LHCN-M2 (cell line): ENCODE results near the gene TTC28. TPM values are rescaled to one million over a fixed set of nuclear protein-coding genes. Genes with fewer than 3 reads are reported as not detected.
"Not testable (repeated sequence)": the region's sequence is repeated elsewhere in the genome, so short reads cannot be mapped to it uniquely, and the experiment has no call there.

Experiments
- DNase-seq: peaks from one replicate; pipeline ENCODE4 v3.0.0-alpha.2; 2012; ENCODE audit warnings: low read depth
- total RNA-seq: library from RNA; depleted of rRNA; stranded (reverse); fragments of >200 nt; gene quantifications from 2 replicates; pipeline ENCODE4 v1.2.3, GENCODE V29; 2014

Gene TTC28
- total RNA-seq, 1 experiment from 2014 or later = 7.1 TPM

DNA sequence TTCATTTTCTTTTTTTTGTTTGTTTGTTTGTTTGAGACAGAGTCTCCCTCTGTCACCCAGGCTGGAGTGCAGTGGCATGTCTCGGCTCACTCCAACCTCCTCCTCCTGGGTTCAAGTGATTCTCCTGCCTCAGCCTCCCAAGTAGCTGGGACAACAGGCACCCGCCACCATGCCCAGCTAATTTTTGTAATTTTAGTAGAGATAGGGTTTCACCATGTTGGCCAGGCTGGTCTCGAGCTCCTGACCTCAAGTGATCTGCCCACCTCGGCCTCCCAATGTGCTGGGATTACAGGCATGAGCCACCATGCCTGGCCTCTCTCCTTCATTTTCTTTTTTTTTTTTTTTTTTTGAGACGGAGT is 118.9 kb downstream of the TTC28 start:
- not testable (repeated sequence) for DNase-seq

DNA sequence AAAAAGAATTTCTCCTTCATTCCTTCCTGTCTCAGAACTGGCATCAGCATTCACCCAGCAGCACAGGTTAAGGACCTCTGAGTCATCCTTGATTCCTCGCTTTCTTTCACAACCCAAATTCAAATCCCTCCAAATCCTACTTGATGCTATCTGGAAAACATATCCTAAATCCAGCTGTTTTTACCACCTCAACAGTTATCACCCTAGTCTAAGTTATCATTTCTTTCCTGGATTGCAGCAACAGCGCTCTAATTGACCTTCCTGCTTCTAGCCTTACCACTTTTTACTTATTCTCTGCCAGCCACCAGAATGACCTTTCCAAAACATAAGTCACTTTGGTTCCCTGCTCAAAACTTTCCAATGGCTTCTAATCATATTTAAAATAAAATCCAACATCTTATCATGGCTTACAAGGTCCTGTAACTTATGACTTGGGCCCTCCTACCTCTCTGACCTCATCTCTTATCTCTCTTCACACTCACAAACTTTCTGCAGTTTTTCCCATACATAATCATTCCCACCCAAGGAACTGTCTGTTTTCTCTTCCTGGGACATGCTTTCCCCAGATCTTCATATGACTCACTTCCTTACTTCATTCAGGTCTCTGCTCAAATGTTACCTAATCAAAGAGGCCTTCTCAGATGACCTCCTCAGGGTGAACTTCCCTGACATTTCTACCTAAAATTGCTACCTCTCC is 119.4 kb downstream of the TTC28 start:
- peak; percentile 34 for DNase-seq

DNA sequence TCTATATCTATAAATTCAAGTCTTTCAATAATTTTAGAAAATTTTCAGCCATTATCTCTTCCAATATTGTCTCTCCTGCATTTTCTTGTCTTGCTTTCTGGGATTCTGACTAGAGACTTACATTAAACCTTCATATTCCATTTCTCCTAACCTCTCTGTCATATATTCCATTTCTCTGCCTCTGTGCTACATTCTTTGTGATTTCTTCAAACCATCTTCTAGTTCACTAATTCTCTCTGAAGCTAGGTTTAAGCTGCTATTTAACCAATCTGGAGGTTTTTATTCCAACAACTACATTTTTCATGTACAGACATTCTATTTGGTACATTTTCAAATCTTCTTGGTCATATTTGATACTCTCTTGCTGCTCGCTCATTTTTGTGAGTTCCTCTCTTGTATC is 122.5 kb downstream of the TTC28 start:
- no peak for DNase-seq

DNA sequence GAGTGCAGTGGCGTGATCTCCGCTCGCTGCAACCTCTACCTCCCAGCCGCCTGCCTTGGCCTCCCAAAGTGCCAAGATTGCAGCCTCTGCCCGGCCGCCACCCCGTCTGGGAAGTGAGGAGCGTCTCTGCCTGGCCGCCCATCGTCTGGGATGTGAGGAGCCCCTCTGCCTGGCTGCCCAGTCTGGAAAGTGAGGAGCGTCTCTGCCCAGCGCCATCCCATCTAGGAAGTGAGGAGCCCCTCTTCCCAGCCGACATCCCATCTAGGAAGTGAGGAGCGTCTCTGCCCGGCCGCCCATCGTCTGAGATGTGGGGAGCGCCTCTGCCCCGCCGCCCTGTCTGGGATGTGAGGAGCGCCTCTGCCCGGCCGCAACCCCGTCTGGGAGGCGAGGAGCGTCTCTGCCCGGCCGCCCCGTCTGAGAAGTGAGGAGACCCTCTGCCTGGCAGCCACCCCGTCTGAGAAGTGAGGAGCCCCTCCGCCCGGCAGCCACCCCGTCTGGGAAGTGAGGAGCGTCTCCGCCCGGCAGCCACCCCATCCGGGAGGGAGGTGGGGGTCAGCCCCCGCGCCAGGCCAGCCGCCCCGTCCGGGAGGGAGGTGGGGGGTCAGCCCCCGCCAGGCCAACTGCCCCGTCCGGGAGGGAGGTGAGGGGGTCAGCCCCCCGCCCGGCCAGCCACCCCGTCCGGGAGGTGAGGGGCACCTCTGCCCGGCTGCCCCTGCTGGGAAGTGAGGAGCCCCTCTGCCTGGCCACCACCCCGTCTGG is 126.4 kb downstream of the TTC28 start:
- DNase-seq = not testable (repeated sequence)

DNA sequence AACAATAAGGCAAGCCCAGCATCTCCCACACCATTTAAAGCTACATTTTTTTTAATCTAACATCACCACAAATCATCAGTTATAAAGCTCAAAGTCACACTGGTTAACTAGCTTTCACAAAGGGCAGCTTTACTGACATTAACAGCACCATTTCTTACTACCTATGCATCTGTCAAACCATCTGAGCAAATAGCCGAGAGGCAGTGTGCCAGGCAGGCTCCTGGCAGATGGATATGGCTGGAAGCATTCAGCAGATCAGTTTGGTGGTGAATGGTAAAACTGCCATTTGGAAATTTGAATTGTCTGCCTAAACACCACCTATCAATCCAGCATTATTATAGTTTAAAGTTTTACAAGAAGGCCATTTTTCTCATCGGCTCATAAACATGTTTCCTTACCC is 131.2 kb downstream of the TTC28 start:
- DNase-seq = no peak

DNA sequence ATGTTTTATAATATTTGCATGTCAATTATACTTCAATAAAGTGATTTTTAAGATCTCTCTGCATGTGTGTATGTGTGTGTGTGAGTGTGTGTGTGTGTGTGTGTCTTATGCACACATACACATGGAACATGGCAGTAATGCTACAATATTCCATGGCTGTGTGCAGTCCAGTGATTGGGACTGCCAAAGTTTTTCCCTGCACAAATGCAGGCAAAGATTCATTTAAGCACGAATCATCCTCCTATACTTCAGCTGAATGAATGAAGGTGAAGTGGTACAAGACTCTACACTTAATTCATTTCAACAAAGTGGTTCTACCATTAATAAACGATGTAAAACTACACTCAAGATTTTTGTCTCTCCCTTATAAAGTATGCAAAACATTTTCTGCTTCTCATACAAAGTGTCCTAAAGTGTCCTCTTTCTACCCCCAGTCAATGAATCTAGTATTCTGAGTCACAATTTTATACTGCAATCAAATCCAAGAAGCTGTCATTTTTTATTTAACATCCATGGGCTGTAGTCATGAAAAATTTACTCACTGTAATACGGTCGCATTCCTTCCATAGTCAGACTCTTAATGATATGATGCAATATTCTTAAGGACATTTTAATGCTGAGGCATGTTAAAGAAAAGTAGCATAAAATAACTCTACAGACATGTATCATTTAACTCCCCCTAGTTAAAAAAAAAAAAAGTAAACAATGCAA is 132.4 kb downstream of the TTC28 start:
- peak; percentile 29 for DNase-seq

DNA sequence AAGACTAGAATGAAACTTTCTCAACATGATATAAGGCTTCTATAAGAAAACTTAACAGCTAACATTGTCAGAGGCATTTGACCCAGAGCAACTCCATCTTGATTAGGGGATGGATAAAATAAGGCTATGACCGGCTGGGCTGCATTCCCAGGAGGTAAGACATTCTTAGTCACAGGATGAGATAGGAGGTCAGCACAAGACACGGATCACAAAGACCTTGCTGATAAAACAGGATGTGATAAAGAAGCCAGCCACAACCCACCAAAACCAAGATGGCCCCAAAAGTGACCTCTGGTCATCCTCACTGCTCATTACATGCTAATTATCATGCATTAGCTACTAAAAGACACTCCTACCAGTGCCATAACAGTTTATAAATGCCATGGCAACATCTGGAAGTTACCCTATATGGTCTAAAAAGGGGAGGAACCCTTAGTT is 135.2 kb downstream of the TTC28 start:
- DNase-seq = peak; percentile 5

DNA sequence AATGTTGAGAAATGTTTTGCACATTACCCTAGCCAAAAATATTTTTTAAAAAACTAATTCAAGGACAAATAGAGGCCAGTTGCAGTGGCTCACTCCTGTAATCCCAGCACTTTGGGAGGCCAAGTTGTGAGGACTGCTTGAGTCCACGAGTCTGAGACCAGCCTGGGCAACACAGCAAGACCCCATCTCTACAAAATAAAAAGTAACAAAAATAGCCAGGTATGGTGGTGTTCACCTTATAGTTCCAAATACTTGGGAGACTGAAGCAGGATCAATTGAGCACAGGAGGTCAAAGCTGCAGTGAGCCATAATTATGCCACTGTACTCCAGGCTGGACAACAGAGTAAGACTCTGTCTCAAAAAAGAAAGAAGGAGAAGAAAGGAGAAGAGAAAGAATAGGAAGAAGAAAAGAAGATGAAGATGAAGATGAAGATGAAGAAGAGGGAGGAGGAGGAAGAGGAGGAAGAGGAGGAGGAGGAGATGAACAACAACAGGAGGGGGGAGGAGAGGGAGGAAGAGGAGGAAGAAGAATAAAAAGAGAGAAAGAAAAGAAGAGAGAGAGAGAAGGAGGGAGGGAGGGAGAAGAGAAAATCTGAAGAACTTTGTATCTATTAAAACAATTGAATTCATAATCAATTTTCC is 136.5 kb downstream of the TTC28 start:
- no peak for DNase-seq

DNA sequence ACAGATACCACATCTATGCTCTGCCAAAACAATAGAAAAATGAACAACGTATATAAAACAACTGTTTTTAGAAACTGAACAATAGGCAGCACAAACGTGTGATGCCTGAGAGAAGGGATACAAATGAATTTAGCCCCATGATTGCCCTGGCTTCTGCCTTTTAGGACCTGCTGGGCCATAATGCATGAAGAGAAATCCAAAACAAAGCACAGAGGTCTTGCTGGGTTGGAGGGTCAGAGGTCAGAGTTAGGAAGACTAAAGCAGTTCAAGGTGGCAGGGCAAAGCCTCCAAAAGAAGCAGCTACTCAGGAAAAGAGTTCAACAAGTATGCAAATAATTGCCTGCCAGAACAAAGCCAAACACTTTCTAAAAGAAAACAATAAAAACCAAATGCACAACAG is 138.5 kb downstream of the TTC28 start:
- DNase-seq = no peak

DNA sequence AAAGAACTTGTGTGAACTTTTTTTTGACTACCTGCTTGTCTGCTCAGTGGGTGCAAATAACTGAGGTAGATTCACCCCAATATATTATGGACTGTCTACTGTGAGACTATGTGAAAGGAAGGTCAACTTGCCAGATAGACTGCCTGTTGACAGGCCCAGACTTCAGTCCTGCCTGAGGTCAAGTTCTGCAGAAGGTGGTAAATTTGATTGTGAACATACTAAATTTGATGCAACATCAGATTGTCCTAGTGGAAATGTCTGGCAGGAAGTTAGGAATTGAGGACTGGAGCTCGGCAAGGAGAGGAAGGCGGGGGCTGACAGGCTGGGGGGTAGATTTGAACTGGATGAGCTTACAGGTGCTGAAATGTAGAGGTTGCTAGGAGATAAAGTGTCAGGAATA is 140.7 kb downstream of the TTC28 start:
- no peak for DNase-seq

DNA sequence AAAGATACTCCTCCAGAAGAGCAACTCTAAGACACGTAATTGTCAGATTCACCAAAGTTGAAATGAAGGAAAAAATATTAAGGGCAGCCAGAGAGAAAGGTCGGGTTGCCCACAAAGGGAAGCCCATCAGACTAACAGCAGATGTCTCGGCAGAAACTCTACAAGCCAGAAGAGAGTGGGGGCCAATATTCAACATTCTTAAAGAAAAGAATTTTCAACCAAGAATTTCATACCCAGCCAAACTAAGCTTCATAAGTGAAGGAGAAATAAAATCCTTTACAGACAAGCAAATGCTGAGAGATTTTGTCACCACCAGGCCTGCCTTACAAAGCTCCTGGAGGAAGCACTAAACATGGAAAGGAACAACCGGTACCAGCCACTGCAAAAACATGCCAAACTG is 149.1 kb downstream of the TTC28 start:
- DNase-seq = not testable (repeated sequence)

DNA sequence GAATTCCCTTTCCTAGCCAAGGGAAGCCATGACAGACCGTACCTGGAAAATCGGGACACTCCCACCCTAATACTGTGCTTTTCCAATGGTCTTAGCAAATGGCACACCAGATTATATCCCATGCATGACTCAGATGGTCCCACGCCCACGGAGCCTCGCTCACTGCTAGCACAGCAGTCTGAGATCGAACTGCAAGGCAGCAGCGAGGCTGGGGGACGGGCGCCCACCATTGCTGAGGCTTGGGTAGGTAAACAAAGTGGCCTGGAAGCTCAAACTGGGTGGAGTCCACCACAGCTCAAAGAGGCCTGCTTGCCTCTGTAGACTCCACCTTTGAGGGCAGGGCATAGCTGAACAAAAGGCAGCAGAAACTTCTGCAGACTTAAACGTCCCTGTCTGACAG is 150.5 kb downstream of the TTC28 start:
- DNase-seq = not testable (repeated sequence)

DNA sequence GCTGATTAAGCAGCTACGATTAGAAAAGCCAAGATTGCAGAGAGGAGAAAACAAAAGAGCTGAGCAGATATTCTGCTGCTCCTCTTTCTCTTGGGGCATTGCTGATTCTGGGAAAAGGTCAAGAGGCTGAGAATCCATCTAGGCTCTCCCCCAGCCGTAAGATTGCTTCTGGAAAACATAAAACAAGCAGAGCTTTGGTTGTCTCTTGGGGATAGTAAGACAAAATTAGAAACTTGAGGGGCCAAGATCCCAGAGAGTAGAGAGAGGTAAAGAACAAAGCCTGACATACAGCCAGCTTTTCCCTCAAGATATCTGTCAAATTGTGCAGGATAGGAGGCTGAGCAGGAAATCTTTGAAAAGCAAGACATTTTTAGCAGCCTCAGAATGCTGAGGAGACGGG is 158.2 kb downstream of the TTC28 start:
- no peak for DNase-seq

DNA sequence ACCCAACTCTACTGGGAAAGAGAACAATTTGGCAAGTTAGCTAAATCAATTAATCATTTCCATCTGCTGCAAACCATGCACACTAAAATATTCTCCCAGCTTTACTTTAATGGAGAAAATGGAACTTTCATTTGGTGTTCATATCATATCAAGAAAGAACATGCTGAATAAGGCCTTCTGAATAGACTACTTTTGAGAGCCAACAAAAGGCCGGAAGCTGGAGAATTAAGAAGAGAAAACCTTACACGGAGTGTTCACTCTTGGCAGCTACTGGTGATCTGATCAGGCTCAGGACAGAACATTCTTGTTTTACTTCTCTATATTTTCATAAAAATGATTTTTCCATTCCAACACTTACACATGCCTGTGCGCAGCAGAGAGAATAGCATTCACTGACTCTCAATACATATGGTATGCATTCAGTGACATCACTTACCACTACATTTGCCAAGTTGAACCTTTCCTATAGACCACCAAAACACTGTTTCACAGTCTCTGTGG is 165.3 kb downstream of the TTC28 start:
- DNase-seq = no peak

DNA sequence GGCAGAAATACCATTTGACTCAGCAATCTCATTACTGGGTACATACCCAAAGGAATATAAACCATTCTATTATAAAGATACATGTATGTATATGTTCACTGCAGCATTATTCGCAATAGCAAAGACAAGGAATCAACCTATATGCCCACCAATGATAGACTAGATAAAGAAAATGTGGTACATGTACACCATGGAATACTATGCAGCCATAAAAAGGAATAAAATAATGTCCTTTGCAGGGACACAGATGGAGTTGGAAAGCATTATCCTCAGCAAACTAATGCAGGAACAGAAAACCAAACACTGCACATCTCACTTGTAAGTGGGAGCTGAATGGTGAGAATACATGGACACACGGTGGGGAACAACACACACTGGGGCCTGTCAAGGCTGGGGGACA is 167.3 kb downstream of the TTC28 start:
- not testable (repeated sequence) for DNase-seq

DNA sequence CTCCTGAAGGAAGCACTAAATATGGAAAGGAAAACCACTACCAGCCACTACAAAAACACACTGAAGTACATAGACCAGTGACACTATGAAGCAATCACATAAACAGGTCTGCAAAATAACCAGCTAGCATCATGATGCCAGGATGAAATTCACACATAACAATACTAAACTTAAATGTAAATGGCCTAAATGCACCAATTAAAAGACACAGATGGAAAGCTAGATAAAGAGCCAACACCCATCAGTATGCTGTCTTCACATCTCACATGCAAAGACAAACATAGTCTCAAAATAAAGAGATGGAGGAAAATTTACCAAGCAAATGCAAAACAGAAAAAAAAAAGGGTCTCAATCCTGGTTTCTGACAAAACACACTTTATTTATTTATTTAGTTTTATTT is 171.7 kb downstream of the TTC28 start:
- DNase-seq = no peak

DNA sequence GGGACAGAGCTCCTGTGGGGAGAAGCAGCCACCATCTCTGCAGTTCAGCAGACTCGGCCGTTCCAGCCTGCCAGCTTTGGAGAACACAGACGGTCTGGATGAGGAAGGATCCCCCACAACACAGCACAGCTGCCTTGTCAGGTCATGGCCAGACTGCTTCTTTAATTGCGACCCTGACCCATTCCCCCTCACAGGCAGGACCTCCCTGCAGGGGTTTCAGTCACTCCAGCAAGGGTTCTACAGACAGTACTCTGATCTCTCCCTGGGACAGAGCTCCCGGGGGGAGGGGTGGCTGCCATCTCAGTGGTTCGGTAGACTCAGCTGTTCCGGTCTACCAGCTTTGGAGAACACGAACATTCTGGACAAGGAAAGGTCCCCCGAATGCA is 173.5 kb downstream of the TTC28 start:
- no peak for DNase-seq

DNA sequence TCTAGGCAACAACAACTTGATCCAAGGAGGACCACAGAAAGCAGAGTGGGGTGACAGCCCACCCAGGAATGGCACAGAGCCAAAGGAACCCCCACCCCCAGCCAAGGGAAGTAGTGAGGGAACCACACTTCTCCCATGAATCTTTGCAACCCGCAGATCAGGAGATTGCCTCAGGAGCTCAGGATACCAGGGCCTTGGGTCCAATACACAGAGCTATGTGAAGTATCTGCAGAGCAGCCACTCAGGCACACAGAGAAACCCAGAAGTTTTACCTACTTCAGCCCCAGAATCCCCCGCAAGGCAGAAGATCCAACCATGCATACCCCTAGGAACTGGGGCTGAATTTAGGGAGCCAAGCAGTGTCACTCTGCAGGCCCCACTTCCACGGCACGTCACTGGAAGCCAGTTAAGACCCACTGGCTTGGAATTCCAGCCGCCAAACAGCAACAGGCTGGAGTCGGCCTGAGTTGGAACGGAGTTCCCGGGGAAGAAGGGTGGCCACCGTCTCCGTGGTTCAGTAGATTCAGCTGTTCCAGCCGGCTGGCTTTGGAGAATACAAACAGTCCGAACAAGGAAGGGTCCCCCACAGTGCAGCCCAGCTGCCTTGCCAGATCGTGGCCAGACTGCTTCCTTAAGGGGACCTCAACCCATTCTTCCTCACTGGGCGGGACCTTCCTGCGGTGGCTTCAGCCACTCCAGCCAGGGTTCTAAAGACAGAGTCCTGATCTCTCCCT is 174.1 kb downstream of the TTC28 start:
- DNase-seq = peak; percentile 1

DNA sequence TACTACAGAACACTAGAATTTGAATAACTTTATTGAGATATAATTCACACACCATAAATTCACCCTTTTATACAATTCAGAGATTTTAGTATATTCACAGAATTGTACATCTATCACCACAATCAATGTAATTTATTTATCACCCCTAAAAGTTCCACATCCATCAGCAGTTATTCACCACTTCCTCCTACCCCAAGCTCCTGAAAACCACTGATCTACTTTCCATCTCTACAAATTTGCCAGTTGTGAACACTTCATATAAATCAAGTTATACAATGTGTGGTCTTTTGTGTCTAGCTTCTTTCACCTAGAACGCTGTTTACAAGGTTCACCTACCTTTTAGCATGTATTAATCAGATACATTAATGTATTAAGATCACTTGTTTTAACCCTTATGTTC is 179.6 kb downstream of the TTC28 start:
- no peak for DNase-seq

DNA sequence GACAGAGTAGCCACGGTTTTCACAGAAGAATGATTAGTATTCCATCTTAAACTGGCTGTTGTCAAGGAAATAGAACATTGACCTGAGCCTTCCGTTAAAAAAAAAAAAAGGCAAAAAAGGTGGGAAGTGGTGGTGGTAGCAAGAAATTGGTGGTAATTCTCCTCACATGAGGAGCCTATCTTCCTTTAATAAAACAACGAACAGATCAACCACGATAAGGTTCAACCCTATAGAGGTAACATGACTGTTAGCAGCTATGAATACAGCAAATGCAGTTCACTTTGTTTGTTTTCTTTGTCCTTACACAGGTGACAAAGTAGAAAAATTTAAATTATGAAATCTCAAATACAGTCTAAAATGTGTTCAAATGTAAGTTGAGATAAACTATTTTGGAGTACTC is 181.6 kb downstream of the TTC28 start:
- DNase-seq = no peak

DNA sequence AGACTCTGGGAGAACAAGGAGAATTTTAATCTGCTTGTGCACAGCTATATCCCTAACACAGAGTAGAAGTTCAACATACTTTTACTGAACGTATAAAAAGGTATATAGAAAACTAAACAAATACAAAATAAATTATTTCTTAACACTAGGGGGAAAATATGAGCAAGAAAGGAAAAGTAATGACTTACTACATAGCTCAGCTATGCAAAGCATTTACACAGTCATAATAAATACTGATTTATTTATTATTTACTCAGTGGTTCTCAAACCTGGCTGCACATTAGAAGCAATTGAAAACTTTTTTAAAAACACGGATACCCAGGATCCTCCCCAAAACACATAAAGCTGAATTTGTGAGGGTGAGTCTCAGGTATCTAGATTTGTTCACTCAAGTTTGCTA is 182.5 kb downstream of the TTC28 start:
- DNase-seq = no peak
